ENCODE data around the gene VGLL3. TPM values are rescaled to one million over a fixed set of nuclear protein-coding genes. Genes with fewer than 3 reads are reported as not detected.

Gene VGLL3
- total and polyA plus RNA-seq, 2 experiments from 2014 or later = 1.4 to 7.3 TPM

- TF ChIP-seq ZNF462 (CRISPR knock-in tag; IDR thresholded peaks at IDR 0.05) = no peak
- TF ChIP-seq JUNB (IDR thresholded peaks at IDR 0.05; ENCODE audit: unreplicated experiment) = no peak
- no peak for TF ChIP-seq ZNF331 (CRISPR knock-in tag; IDR thresholded peaks at IDR 0.05; ENCODE audit: low read depth)
- TF ChIP-seq EZH2phosphoT487 (IDR thresholded peaks at IDR 0.05; ENCODE audit: unreplicated experiment) = no peak
These were observed 67.9 kb downstream of the VGLL3 start (continued) for GRCh38 chr3:86923071-86923491.

GRCh38 chr3:86921971-86922680, 68.8 kb downstream of the VGLL3 start:
- no peaks in the 10 kb centered on the region for H3F3A ChIP-seq (replicated peaks; ENCODE audit: low read depth)
- no peaks in the 10 kb centered on the region for H3K79me2 ChIP-seq (replicated peaks; ENCODE audit: insufficient read depth)
- H3K27ac ChIP-seq (ENCODE audit: low read depth) = no peak overlapping the region
- H3K27me3 ChIP-seq (ENCODE audit: insufficient read depth) = no peaks in the 10 kb centered on the region
- H3K9me2 ChIP-seq (ENCODE audit: insufficient read depth) = peaks cover 8% of the 10 kb centered on the region; the same call in 1 of the 2 replicates
- no peaks in the 10 kb centered on the region for H3K9me3 Mint-ChIP-seq
- no peak overlapping the region for H3K4me3 Mint-ChIP-seq
- H3K27me3 Mint-ChIP-seq (ENCODE audit: insufficient read depth, low read depth, poor library complexity) = no peaks in the 10 kb centered on the region
- H4K20me1 ChIP-seq (replicated peaks; ENCODE audit: insufficient read depth) = no peaks in the 10 kb centered on the region
- H3K27ac Mint-ChIP-seq = no peak overlapping the region
- no peak overlapping the region for H3K4me3 ChIP-seq
- H3K36me3 Mint-ChIP-seq (ENCODE audit: low read depth) = no peaks in the 10 kb centered on the region
- peaks cover 33% of the 10 kb centered on the region for H3K4me1 ChIP-seq (ENCODE audit: insufficient read depth)
- H3K4me1 Mint-ChIP-seq = peaks cover 15% of the 10 kb centered on the region
- H3K4me2 ChIP-seq = 0 out of 2 replicates have a peak overlapping the region, but pooled peaks have one; percentile 19
- peak overlapping the region; percentile 15; the same call in 1 of the 2 replicates for H2AFZ ChIP-seq
- DNase-seq (ENCODE audit: low spot score) (peak; percentile 3), ATAC-seq (no peak)
- no peaks in the 10 kb centered on the region for H3K36me3 ChIP-seq (ENCODE audit: insufficient read depth)
- TF ChIP-seq EZH2phosphoT487 (IDR thresholded peaks at IDR 0.05; ENCODE audit: unreplicated experiment) = no peak
- no peak for TF ChIP-seq REST (IDR thresholded peaks at IDR 0.05; ENCODE audit: unreplicated experiment)
- TF ChIP-seq ZNF114 (CRISPR knock-in tag; IDR thresholded peaks at IDR 0.05) = no peak
- no peak for TF ChIP-seq ETS1 (IDR thresholded peaks at IDR 0.05)
- TF ChIP-seq CTCF (conservative IDR thresholded peaks at IDR 0.05; ENCODE audit: low read depth in 2 of 2) = no peak
- no peak for TF ChIP-seq ZNF331 (CRISPR knock-in tag; IDR thresholded peaks at IDR 0.05; ENCODE audit: low read depth)
- no peak for TF ChIP-seq EZH2 (IDR thresholded peaks at IDR 0.05; ENCODE audit: low read depth, unreplicated experiment)
- TF ChIP-seq CREB1 (CRISPR knock-in tag; IDR thresholded peaks at IDR 0.05; ENCODE audit: low read depth) = no peak
- no peak for TF ChIP-seq JUNB (IDR thresholded peaks at IDR 0.05; ENCODE audit: unreplicated experiment)

Data from GM23338 (cell line).